HEK293T (cell line): ENCODE results near the gene WDR90.
A peak's percentile ranks its signal among the peaks of the same experiment; 100 is the strongest.
"Not testable (repeated sequence)": the region's sequence is repeated elsewhere in the genome, so short reads cannot be mapped to it uniquely, and the experiment has no call there.

Experiments
- CTCF ChIA-PET: fragments of 350-600 bp; formaldehyde crosslinking; extraction: SDS; loops from one replicate; lab custom pipeline; 2021; ENCODE audit warnings: antibody characterized with exemption, inconsistent platforms; lab: Yijun Ruan, JAX
- POLR2A ChIA-PET: fragments of 350-600 bp; formaldehyde crosslinking; extraction: SDS; loops from one replicate; lab custom pipeline; 2020; ENCODE audit warnings: antibody characterized with exemption, inconsistent platforms; lab: Yijun Ruan, JAX
- DNase-seq: peaks from one replicate; pipeline ENCODE4 v3.0.0; 2012; ENCODE audit warnings: mixed read lengths; ENCODE audit errors: extremely low spot score
- ARNT ChIP-seq: fragments of 450-650 bp; IDR thresholded peaks from 2 replicates; pipeline ENCODE4 v1.6.1; 2017; ENCODE audit warnings: mild to moderate bottlenecking
- BHLHE40 ChIP-seq: fragments of 450-650 bp; IDR thresholded peaks from 2 replicates; pipeline ENCODE4 v1.6.1; 2016; ENCODE audit warnings: mild to moderate bottlenecking, moderate library complexity, borderline replicate concordance
- CTBP1 ChIP-seq: fragments of 450-650 bp; IDR thresholded peaks from 2 replicates; pipeline ENCODE4 v1.6.1; 2016; ENCODE audit warnings: borderline replicate concordance
- ELF4 ChIP-seq: fragments of 450-650 bp; IDR thresholded peaks from 2 replicates; pipeline ENCODE4 v1.6.1; 2017; ENCODE audit warnings: antibody characterized with exemption
- FOXA1 ChIP-seq: fragments of 450-650 bp; IDR thresholded peaks from 2 replicates; pipeline ENCODE4 v1.6.1; 2016; ENCODE audit warnings: mild to moderate bottlenecking
- FOXK2 ChIP-seq: fragments of 450-650 bp; IDR thresholded peaks from 2 replicates; pipeline ENCODE4 v1.6.1; 2016; ENCODE audit warnings: mild to moderate bottlenecking
- FOXM1 ChIP-seq: fragments of 450-650 bp; IDR thresholded peaks from 2 replicates; pipeline ENCODE4 v1.6.1; 2017; ENCODE audit warnings: mild to moderate bottlenecking, borderline replicate concordance
- HDGF ChIP-seq: fragments of 450-650 bp; IDR thresholded peaks from 2 replicates; pipeline ENCODE4 v1.6.1; 2017; ENCODE audit warnings: antibody characterized with exemption, borderline replicate concordance
- L3MBTL2 ChIP-seq: fragments of 450-650 bp; conservative IDR thresholded peaks from 2 replicates; pipeline ENCODE4 v1.6.1; 2016; ENCODE audit warnings: mild to moderate bottlenecking
- LEF1 ChIP-seq: fragments of 450-650 bp; IDR thresholded peaks from 2 replicates; pipeline ENCODE4 v1.6.1; 2017; ENCODE audit warnings: mild to moderate bottlenecking, borderline replicate concordance
- NFRKB ChIP-seq: fragments of 450-650 bp; IDR thresholded peaks from 2 replicates; pipeline ENCODE4 v1.6.1; 2016; ENCODE audit warnings: mild to moderate bottlenecking, moderate library complexity
- SP1 ChIP-seq: fragments of 450-650 bp; IDR thresholded peaks from 2 replicates; pipeline ENCODE4 v1.6.1; 2017
- SUZ12 ChIP-seq: fragments of 450-650 bp; IDR thresholded peaks from 2 replicates; pipeline ENCODE4 v1.6.1; 2016; ENCODE audit warnings: mild to moderate bottlenecking
- TARDBP ChIP-seq: fragments of 450-650 bp; IDR thresholded peaks from 2 replicates; pipeline ENCODE4 v1.6.1; 2016
- ZNF384 ChIP-seq: fragments of 450-650 bp; IDR thresholded peaks from 2 replicates; pipeline ENCODE4 v1.6.1; 2016
- TF ChIP-seq, protein P1 (sequence below): fragments of 450-650 bp; IDR thresholded peaks from 2 replicates; pipeline ENCODE4 v1.6.1; 2016

The WDR90 gene

GRCh38 chr16:686459-687260, 37.5 kb downstream of the WDR90 start:
- DNase-seq, result no peak
- ChIA-PET CTCF (interaction anchor here (0.6 kb wide), 1 partner anchor 891 kb away, joined by 3 read pairs; no protein-coding TSS in a partner anchor), POLR2A (interaction anchor here (1.1 to 1.4 kb wide), 2 partner anchors 33 to 54 kb away, joined by 3 to 4 read pairs; partner anchors contain the start of gene CIAO3)
- no peak for TF ChIP-seq LEF1
- no peak for TF ChIP-seq SP1
- TF ChIP-seq, protein P1, sequence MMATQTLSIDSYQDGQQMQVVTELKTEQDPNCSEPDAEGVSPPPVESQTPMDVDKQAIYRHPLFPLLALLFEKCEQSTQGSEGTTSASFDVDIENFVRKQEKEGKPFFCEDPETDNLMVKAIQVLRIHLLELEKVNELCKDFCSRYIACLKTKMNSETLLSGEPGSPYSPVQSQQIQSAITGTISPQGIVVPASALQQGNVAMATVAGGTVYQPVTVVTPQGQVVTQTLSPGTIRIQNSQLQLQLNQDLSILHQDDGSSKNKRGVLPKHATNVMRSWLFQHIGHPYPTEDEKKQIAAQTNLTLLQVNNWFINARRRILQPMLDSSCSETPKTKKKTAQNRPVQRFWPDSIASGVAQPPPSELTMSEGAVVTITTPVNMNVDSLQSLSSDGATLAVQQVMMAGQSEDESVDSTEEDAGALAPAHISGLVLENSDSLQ, result no peak
- TF ChIP-seq ARNT, result no peak
- TF ChIP-seq ELF4, result no peak
- TF ChIP-seq BHLHE40, result no peak
- TF ChIP-seq HDGF, result no peak
- no peak for TF ChIP-seq FOXK2

- POLR2A ChIA-PET, result interaction anchor here (1.3 to 1.4 kb wide), 2 partner anchors 32 to 38 kb away, joined by 3 to 4 read pairs; partner anchors contain the start of gene WDR90
- TF ChIP-seq ELF4, result no peak
- TF ChIP-seq TARDBP, result no peak
- TF ChIP-seq ARNT, result no peak
- no peak for TF ChIP-seq BHLHE40
- TF ChIP-seq, protein P1, result no peak
- no peak for TF ChIP-seq CTBP1
- TF ChIP-seq L3MBTL2, result no peak
- no peak for TF ChIP-seq LEF1
- TF ChIP-seq SUZ12, result no peak
- no peak for TF ChIP-seq HDGF
- TF ChIP-seq SP1, result no peak
- no peak for TF ChIP-seq FOXM1
- TF ChIP-seq FOXK2, result no peak
- no peak for TF ChIP-seq NFRKB
- TF ChIP-seq FOXA1, result no peak
- no peak for TF ChIP-seq ZNF384
- CTCF ChIA-PET, result no interaction called here
- DNase-seq, result no peak
Observed at GRCh38 chr16:687499-687898, 38.3 kb downstream of the WDR90 start.

DNA sequence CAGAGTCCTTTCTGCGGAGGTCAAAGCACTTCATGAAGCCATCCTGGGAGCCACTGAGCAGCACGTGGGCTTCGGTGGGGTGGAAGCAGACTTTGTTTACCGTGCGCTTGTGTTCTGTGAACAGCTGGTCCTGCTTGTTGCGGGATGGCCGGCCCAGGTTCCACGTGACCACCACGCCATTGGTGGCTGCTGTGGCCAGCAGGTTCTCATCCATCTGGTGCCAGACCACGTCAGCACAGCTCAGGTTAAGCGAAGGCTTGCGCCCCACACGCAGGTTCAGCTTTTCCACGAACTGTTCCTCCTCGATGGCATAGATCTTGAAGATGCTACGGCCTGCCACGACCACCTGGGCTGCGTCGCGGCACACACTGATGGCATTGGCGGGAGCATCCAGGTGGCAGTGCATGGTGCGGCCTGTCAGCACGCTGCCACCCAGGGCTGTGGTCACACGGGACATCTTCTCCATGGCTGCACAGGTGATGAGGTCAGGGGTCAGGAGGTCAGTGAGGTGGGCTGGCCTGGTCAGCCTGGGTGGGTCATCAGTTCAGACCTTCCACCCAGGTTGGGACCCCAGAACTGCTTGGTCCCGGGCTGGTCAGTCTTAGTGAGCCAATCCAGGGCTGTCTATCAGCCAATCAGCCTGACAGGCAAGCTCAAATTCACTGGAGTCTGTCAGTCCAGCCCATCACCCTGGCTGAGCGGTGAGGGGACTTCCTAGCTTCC, 40.2 kb downstream of the WDR90 start:
- TF ChIP-seq BHLHE40, result no peak
- no peak for TF ChIP-seq FOXM1
- TF ChIP-seq, protein P1, result peak; percentile 68
- TF ChIP-seq ARNT, result no peak
- no peak for DNase-seq
- ChIA-PET CTCF (no interaction called here), POLR2A (interaction anchor here (1.2 to 2.9 kb wide), 8 partner anchors 8 to 99 kb away, joined by 3 to 33 read pairs (median 8); partner anchors contain the start of genes CHTF18, CIAO3, RHOT2 and RPUSD1)

DNA sequence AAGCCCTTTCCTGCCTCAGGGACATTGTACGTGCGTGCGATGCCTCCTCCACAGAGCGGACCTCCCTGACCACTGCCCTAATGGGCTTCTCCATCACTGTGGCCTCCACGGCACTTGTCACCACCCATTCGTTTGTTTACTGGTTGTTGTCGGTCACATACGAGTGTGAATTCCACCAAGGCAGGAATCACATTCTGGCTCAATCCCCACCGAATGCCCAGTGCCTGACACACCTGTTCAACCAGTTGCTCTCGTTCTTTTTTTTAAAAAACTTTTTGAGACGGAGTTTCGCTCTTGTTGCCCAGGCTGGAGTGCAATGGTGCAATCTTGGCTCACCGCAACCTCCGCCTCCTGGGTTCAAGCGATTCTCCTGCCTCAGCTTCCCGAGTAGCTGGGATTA, 42.1 kb downstream of the WDR90 start:
- CTCF ChIA-PET, DNase-seq: not testable (repeated sequence)
- POLR2A ChIA-PET, result interaction anchor here (2.0 to 2.9 kb wide), 2 partner anchors 10 to 16 kb away, joined by 8 to 33 read pairs; partner anchors contain the start of gene STUB1

DNA sequence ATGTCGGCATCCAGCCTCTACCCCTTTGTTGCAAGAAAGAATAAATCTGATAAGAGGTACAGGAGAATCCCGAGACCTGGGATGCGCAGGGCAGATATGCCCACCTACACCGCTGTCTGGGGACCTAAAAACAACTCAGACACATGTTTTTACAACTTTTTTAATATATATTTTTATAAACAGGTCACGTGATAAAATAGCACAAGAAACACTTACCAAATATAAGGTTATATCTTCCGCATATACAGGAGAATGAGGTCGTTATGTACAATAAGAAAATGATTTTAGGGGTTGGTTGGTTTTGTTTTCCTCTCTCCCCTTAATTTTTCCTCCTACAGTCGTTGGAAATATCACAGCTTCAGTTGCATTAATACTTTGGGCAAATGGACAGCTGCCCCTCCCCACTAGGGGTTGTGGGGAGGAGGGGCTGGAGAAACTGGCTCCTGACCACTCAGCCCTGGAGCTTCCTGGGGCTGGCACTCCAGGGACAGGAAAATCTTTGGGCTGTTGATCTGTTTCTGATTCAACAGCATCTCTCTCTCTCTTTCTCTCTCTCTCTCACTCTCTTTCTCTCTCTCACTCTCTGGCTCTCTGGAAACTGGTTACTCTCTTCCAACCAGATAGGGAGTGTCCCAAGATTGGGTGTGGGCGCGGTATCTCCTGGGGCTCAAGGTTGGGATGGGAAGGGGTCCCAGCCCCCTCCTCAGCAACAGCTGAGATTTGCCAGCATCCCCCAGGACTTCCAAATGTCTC, 43.4 kb downstream of the WDR90 start:
- POLR2A ChIA-PET, result interaction anchor here (0.7 to 1.1 kb wide), 2 partner anchors 8 to 12 kb away, joined by 3 to 4 read pairs; partner anchors contain the start of gene STUB1
- CTCF ChIA-PET, result no interaction called here
- no peak for TF ChIP-seq BHLHE40
- TF ChIP-seq FOXK2, result no peak
- no peak for TF ChIP-seq HDGF
- no peak for TF ChIP-seq FOXA1
- TF ChIP-seq ZNF384, result no peak
- no peak for DNase-seq

- no peak for DNase-seq
- ChIA-PET CTCF (no interaction called here), POLR2A (interaction anchor here (1.1 kb wide), 1 partner anchor 13 kb away, joined by 4 read pairs; the partner anchor contains the start of gene STUB1)
Observed at GRCh38 chr16:693364-693763, 44.2 kb downstream of the WDR90 start.

More at GRCh38 chr16:693364-693763, 44.2 kb downstream of the WDR90 start:
- no peak for TF ChIP-seq SP1
- no peak for TF ChIP-seq NFRKB
- no peak for TF ChIP-seq LEF1
- TF ChIP-seq, protein P1, result no peak
- TF ChIP-seq FOXK2, result no peak
- TF ChIP-seq HDGF, result no peak
- TF ChIP-seq ELF4, result no peak
- TF ChIP-seq TARDBP, result no peak
- TF ChIP-seq FOXA1, result no peak
